PFSK-1 (cell line): ENCODE results near the gene MAPT. TPM values are rescaled to one million over a fixed set of nuclear protein-coding genes. Genes with fewer than 3 reads are reported as not detected.
A peak's percentile ranks its signal among the peaks of the same experiment; 100 is the strongest.

Experiments
- FOXP2 ChIP-seq: optimal IDR thresholded peaks from 2 replicates; pipeline ENCODE3; 2011; ENCODE audit warnings: borderline replicate concordance, control low read depth, inconsistent platforms; ENCODE audit not compliant: insufficient read depth; ENCODE audit errors: extremely low read length, extremely low read depth
- POLR2AphosphoS5 ChIP-seq: IDR thresholded peaks from 2 replicates; pipeline ENCODE4 v1.6.1; 2012; ENCODE audit warnings: low read depth, mild to moderate bottlenecking, control low read depth, low read length, moderate library complexity
- REST ChIP-seq, 2 experiments: IDR thresholded peaks; 2 replicates each; pipeline versions ENCODE4 v1.6.1 to v1.8.0; 2011 to 2012; ENCODE audit warnings: low read depth in 2 of 2, low read length in 2 of 2, control low read depth in 1 of 2, inconsistent platforms in 1 of 2, mild to moderate bottlenecking in 1 of 2, moderate library complexity in 1 of 2; ENCODE audit not compliant: insufficient read depth in 1 of 2
- SIN3A ChIP-seq: IDR thresholded peaks from 2 replicates; pipeline ENCODE4 v1.6.1; 2012; ENCODE audit warnings: mild to moderate bottlenecking, low read length, moderate library complexity, borderline replicate concordance; ENCODE audit not compliant: insufficient read depth
- TAF1 ChIP-seq: IDR thresholded peaks from 2 replicates; pipeline ENCODE4 v1.6.1; 2012; ENCODE audit warnings: low read length, control low read depth, borderline replicate concordance; ENCODE audit not compliant: insufficient read depth
- polyA plus RNA-seq: library from polyadenylated mRNA; unstranded; fragments of >200 nt; gene quantifications from one replicate; pipeline ENCODE4 v1.2.1, GENCODE V29; 2012; ENCODE audit warnings: low read depth, missing spikeins; ENCODE audit not compliant: insufficient read length

MAPT gene
- 20.3 TPM for polyA plus RNA-seq

- TF ChIP-seq TAF1 (no peak), SIN3A (no peak), POLR2AphosphoS5 (peak; percentile 78; the same call in 1 of the 2 replicates), FOXP2 (peak; percentile 86)
Measured at GRCh38 chr17:45894022-45894784, at the start of gene MAPT. TSS of gene MAPT (plus strand) at chr17:45894554. CDS start at chr17:45962338, 67,784 bp downstream.

- TF ChIP-seq FOXP2 (no peak), TAF1 (no peak), SIN3A (no peak), REST (IDR thresholded peaks at IDR 0.05; ENCODE audit: insufficient read depth in 1 of 2, low read depth in 2 of 2, low read length in 2 of 2) (no peak), POLR2AphosphoS5 (no peak)
Measured at GRCh38 chr17:45844695-45845375, 49.5 kb upstream of the MAPT start, which contains the start of gene SPPL2C. TSS of gene SPPL2C (plus strand) at chr17:45844881. CDS start at chr17:45844907, 26 bp downstream.

GRCh38 chr17:45845376-45846185, 48.8 kb upstream of the MAPT start:
- TF ChIP-seq TAF1 (no peak), REST (IDR thresholded peaks at IDR 0.05; ENCODE audit: insufficient read depth in 1 of 2, low read depth in 2 of 2, low read length in 2 of 2) (no peak), SIN3A (no peak), POLR2AphosphoS5 (no peak), FOXP2 (no peak)

GRCh38 chr17:45846223-45846622, 48.1 kb upstream of the MAPT start:
- TF ChIP-seq TAF1 (no peak), FOXP2 (no peak), REST (IDR thresholded peaks at IDR 0.05; ENCODE audit: insufficient read depth in 1 of 2, low read depth in 2 of 2, low read length in 2 of 2) (no peak), POLR2AphosphoS5 (no peak), SIN3A (no peak)

- TF ChIP-seq SIN3A: no peak
- TF ChIP-seq TAF1: no peak
- TF ChIP-seq REST (IDR thresholded peaks at IDR 0.05; ENCODE audit: insufficient read depth in 1 of 2, low read depth in 2 of 2, low read length in 2 of 2): no peak
- no peak for TF ChIP-seq POLR2AphosphoS5
- no peak for TF ChIP-seq FOXP2
Measured at GRCh38 chr17:45846646-45847045, 47.7 kb upstream of the MAPT start.
